ENCODE data around the gene EDNRB.

GRCh38 chr13:77859450-77859849 is 59.2 kb downstream of the EDNRB start:
- TF ChIP-seq CTCF (IDR thresholded peaks at IDR 0.05; ENCODE audit: low read length) (no peak), EZH2phosphoT487 (IDR thresholded peaks at IDR 0.05; ENCODE audit: low read length) (no peak)

Data from MM.1S (cell line).